ENCODE results near the gene SNX20.
A peak's percentile ranks its signal among the peaks of the same experiment; 100 is the strongest.

The SNX20 gene

DNA sequence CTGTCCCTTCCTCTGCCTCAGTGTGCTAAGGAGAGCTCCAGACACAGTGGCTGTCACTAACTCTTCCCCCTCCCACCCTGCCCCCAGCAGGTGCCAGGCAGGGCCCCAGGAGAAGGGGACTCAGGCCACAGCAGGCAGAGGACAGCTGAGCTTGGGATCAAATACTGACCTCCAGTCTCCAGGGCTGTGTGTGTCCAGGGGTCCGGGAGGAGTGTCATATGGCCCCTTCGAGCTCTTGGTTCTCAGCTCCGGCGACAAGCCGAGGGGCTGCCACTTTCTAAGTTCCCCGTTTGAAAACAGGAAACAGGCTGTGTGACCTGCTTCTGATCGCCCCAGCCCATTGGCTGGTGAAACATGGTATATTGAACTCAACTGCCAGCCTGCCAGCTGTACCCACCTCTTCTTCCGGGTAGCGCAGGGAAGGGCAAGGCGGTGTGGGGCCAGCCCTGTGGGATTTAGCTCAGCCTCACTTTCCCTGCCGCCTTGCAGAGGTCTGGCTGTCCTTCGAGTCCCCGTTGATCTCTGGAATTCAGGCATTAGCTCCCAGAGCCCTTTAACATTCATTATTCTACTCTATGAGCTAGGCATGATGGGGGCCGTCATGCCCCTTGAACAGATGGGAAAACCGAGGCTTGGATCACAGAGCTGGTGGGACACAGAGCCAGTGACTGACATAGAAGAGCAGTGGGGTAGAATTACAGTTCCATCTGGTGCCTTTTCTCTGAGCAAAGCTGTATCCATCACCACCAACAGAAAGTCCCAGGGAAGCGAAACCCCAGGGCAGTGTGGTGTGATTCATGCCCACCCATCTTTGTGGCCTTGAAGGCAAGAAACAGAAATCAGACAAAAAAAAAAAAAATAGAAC is at the start of gene SNX20:
SNX20 (minus strand) TSS at position 292 of the 865 bp plus-strand sequence. CDS start 3,786 bp downstream, outside the sequence.
- peak in 1 of 2 donors; percentile 49 for DNase-seq

- no peak for DNase-seq
Observed at GRCh38 chr16:50724306-50724705, 43.2 kb upstream of the SNX20 start.

- DNase-seq = no peak
Observed at GRCh38 chr16:50722960-50723359, 41.8 kb upstream of the SNX20 start.

DNA sequence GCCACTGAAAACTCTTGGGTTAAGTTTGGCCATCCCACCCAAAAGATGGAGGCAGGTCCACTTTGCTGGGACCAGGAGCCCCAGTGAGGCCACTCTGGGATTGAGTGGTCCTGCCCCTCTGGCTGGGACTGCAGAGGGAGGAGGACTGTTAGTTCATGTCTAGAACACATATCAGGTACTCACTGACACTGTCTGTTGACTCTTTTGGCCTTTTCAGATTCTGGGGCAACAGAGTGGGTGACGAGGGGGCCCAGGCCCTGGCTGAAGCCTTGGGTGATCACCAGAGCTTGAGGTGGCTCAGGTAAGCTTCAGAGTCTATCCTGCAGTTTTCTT is 41.3 kb upstream of the SNX20 start:
- no peak for DNase-seq

GRCh38 chr16:50721549-50722404 is 40.7 kb upstream of the SNX20 start:
- DNase-seq = no peak

DNA sequence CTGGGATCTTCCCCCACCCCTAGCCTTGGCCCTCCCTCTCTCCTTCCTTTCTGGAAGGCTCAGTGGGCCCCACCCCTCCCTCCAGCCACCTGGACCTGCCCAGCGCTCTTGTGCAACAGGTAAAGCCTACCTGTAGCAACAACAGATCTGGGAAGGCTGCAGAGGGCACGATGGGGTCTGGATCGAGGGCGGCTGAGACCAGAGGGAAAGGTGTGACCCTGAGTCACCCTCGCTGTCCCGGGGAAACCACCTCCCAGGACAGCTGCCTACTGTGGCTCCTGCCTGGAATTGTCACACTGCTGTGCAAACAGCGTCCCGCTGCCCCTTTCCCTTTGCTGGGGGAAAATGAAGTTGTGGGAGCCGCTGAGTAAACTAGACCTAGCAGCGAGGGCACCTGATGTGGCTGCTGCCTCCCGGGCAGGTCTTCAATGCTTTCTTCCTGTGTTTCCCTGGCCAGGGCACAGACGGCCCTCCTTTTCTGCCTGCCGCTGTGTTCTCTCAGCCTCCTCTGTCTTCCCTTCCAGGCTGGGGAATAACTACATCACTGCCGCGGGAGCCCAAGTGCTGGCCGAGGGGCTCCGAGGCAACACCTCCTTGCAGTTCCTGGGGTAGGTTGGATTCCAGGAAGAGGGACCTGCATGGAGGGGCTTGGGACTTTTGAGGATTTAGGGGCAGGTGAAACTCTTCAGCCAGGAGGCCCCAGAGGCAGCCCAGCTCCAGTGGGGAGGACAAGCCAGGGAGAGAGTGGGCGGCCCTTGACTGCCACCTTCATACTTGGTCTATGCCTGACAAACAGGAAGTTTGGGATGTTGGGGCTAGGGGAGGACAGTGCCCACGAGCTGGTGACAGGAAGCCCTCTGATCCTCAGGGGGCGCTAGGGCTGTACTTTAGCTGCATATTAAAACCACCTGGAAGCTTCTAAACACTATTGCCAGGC is 38.6 kb upstream of the SNX20 start:
- DNase-seq = no peak

GRCh38 chr16:50718761-50719400 is 37.8 kb upstream of the SNX20 start:
- no peak for DNase-seq

DNA sequence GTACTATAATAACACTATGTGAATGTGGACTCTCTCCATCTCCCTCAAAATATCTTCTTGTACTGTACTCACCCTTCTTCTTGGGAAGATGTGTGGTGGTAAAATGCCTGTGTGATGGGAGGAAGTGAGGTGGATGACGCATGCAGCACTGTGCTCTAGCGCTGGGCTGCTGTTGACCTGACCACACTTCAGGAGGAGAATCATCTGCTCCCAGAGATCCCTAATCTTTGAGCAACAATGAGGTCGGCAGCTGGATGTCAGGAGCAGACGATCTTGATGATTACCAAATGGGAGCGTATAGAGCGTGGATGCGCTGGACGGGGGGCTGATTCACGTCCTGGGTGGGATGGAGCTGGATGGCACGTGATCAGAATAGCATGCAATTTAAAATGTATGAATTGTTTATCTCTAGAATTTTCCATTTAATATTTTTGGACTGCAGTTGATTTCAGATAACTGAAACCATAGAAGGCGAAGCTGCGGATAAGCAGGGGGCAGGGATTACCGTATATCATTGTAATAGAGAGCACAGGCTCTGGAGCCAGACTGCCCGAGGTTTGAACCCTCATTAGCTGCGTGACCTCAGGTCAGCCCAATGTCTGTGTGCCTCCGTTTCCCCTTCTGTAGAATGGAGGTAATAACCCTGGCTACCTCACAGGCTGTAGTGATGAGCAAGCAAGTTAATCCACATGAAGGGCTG is 37.1 kb upstream of the SNX20 start:
- DNase-seq = no peak

DNA sequence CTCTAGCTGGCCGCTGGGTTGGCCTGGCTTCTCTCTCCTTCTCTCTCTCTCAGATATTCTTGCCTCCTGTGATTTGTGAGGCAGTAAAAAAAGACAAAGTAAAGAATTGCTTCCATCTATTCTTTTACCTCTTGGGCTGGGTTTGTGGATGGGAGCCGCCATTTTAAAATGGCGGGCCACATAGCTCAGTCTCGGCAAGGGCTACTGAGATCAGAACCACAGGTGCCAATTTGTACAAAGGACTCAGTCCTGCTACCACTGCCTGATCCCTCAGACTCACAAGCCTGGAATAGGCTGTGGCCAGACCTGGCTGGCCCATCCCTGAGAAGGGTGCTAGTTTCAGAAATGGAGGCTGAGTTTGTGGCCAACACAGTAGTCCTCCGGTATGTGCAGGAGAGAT is 36.4 kb upstream of the SNX20 start:
- no peak for DNase-seq

DNA sequence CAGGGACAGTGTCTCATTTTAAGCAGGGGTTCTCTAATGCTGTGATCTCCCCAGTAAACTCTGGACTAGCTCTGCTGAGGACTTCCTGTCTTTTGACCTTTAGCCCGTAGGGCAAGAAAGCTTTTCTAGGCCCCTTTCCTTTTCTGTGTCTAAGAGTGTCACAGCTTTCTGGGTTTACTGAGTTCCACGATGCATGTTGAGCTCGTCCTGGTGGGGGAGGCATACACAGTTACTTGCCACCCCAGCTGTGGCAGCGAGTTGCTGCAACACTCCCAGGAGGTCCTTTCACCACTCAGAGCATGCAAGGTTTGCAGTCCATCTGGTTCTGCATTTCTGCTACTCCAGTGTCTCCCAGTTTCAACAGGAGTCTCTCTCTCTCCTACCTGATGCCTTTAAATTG is 36.0 kb upstream of the SNX20 start:
- DNase-seq = no peak

- no peak for DNase-seq
Observed at GRCh38 chr16:50712956-50713355, 31.8 kb upstream of the SNX20 start.

- no peak for DNase-seq
Observed at GRCh38 chr16:50712560-50712898, 31.4 kb upstream of the SNX20 start.

GRCh38 chr16:50711862-50712559 is 30.9 kb upstream of the SNX20 start:
- no peak for DNase-seq

DNA sequence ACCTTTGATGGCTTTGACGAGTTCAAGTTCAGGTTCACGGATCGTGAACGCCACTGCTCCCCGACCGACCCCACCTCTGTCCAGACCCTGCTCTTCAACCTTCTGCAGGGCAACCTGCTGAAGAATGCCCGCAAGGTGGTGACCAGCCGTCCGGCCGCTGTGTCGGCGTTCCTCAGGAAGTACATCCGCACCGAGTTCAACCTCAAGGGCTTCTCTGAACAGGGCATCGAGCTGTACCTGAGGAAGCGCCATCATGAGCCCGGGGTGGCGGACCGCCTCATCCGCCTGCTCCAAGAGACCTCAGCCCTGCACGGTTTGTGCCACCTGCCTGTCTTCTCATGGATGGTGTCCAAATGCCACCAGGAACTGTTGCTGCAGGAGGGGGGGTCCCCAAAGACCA is 29.9 kb upstream of the SNX20 start:
- DNase-seq = no peak

DNA sequence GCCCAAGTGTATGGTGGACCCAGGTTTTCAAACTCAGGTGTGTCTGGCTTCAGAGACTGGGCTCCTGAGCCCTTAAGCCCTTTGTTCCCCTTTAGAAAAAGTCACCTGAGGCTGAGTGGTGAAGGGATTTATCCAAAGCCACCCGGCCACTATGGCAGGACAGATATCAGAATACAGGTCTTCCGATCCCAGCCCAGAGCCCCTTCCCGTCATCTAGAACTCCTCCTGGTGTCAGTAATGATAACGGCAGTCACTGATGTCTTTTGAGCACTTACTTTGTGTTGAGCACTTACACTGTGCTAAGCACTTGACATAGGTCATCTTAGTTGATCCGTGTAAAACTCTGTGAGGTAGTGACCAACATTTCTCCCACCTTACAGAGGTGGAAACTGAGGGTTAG is 28.9 kb upstream of the SNX20 start:
- DNase-seq = no peak

GRCh38 chr16:50709061-50709684 is 28.1 kb upstream of the SNX20 start:
- no peak for DNase-seq

DNA sequence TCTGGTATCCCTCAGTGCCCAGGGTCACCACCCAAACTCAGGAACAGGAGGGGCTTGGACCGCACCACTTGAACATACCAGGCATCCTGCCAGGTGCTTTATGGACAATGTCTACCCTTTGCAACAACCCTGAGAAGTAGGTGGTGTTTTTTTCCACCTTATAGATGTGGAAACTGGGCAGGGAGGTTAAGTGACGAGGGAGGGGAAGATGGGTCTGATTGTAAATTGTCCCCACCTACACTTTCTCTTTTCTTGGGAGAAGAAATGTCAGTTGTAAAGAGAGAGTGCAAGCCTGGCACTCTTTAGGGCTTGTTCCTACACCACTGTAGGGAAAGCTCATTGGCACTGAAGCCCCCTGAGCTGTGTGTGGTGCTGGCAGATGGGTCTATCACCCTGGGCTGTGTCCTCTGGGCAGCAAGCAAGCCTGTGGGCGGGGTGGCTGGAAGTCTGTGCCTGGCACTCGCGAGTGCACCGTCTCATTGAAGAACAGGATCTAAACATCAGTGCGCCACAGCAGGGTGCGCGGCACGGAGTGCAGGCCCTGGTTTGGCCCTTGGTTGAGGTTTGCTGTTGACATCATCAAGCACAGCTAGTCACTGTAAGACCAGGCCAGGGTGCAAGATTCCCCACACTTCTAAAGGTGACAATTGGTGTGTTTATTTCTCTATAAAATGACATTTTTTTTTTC is 27.4 kb upstream of the SNX20 start:
- DNase-seq = peak in 1 of 2 donors; percentile 34

DNA sequence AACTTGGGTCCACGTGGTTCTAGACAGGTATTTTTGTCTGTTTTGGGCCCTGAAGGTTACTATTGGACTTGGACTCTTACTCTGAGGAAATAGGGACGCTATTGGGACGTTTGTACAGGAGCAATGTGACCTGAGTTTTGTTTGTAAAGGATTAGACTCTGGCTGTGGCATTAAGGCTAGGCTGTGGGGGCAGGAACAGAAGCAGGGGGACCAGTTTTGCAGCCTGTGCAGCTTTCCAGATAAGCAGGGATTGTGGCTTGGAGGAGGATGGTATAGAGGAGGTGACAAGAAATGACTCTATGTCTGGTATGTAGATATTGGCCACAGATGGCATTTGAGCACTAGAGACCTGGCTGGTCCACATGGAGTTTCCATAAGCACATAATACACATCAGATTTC is 25.1 kb upstream of the SNX20 start:
- no peak for DNase-seq

GRCh38 chr16:50705436-50706110 is 24.5 kb upstream of the SNX20 start:
- DNase-seq = no peak

DNA sequence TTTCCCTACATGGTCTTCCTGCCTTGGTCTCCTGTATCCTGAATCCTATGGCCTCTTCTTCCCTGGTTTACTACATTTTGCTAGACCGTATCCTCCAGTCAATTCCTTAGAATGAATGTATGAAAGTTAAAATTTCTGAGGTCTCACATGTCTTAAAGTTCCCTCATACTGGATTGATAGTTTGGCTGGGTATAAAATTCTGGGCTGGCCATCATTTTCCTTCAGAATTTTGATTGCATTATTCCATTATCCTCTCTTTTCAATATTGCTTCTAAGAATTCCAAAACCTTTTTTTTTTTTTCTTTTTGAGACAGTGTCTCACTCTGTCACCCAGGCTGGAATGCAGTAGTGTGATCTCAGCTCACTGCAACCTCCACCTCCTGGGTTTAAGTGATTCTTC is 23.1 kb upstream of the SNX20 start:
- DNase-seq = no peak
